Panc1 (cell line): ENCODE results near the gene TRPV5. TPM values are rescaled to one million over a fixed set of nuclear protein-coding genes. Genes with fewer than 3 reads are reported as not detected.
A peak's percentile ranks its signal among the peaks of the same experiment; 100 is the strongest.

Experiments
- ATAC-seq: fragments of 200-7000 bp; cut with Tn5 transposase; 2 replicates; pipeline ENCODE4 v1.9.1; 2020; ENCODE audit warnings: mild to moderate bottlenecking, moderate library complexity
- BruUV-seq: library from RNA; stranded (reverse); fragments of 400-500 nt; replicated peaks from 2 replicates; lab custom pipeline; 2021; lab: Mats Ljungman, UMichigan
- CTCF ChIA-PET: fragments of 300-600 bp; sonication (Branson Sonifier 250); formaldehyde crosslinking; loops from one replicate; lab custom pipeline; 2022; ENCODE audit warnings: antibody characterized with exemption; lab: Charles Lee
- POLR2A ChIA-PET: fragments of 300-600 bp; sonication (Branson Sonifier 250); formaldehyde crosslinking; loops from one replicate; lab custom pipeline; 2022; ENCODE audit warnings: antibody characterized with exemption; lab: Charles Lee
- DNase-seq: peaks from one replicate; pipeline ENCODE4 v3.0.0-alpha.2; 2010; ENCODE audit warnings: low read depth, low spot score
- H3K27ac ChIP-seq: 2 replicates; pipeline ENCODE4 v1.5.1; 2011; ENCODE audit warnings: mild to moderate bottlenecking, low read length, inconsistent platforms
- H3K27me3 ChIP-seq: fragments of 200-500 bp; sonication (Bioruptor generic); 2 replicates; pipeline ENCODE4 v1.6.0; 2014; ENCODE audit warnings: low read length, inconsistent platforms; ENCODE audit not compliant: control insufficient read depth, insufficient read depth
- H3K36me3 ChIP-seq: fragments of 200-500 bp; sonication (Bioruptor generic); 2 replicates; pipeline ENCODE4 v1.5.1; 2014; ENCODE audit warnings: inconsistent platforms, mild to moderate bottlenecking, low read length, moderate library complexity; ENCODE audit not compliant: control insufficient read depth, insufficient read depth
- H3K4me1 ChIP-seq: 2 replicates; pipeline ENCODE4 v1.5.1; 2011; ENCODE audit warnings: inconsistent platforms, mild to moderate bottlenecking, low read length, moderate library complexity; ENCODE audit not compliant: control insufficient read depth, insufficient read depth
- H3K4me3 ChIP-seq, 2 experiments: 2 replicates each; pipeline ENCODE4 v1.5.1; 2011 to 2012; ENCODE audit warnings: low read depth in 2 of 2, low read length in 2 of 2, mild to moderate bottlenecking in 2 of 2, inconsistent platforms in 1 of 2, moderate library complexity in 1 of 2
- H3K9me3 ChIP-seq: fragments of 200-500 bp; sonication (Bioruptor generic); 2 replicates; pipeline ENCODE4 v1.5.1; 2014; ENCODE audit warnings: low read depth, mild to moderate bottlenecking, inconsistent platforms, low read length, moderate library complexity; ENCODE audit not compliant: control insufficient read depth, insufficient read depth
- POLR2AphosphoS5 ChIP-seq: IDR thresholded peaks from 2 replicates; pipeline ENCODE4 v1.6.1; 2012; ENCODE audit warnings: mild to moderate bottlenecking, low read depth, low read length, moderate library complexity
- REST ChIP-seq, 2 experiments: IDR thresholded peaks; 2 replicates each; pipeline ENCODE4 v1.6.1; 2011 to 2012; ENCODE audit warnings: low read depth in 2 of 2, control low read depth in 1 of 2, low read length in 1 of 2, mild to moderate bottlenecking in 1 of 2, moderate library complexity in 1 of 2; ENCODE audit not compliant: insufficient read depth in 1 of 2
- SIN3A ChIP-seq: IDR thresholded peaks from 2 replicates; pipeline ENCODE4 v1.6.1; 2012; ENCODE audit warnings: low read depth, mild to moderate bottlenecking, low read length, moderate library complexity, borderline replicate concordance; ENCODE audit not compliant: insufficient read depth
- TCF7L2 ChIP-seq: IDR thresholded peaks from 2 replicates; pipeline ENCODE4 v1.6.1; 2011; ENCODE audit warnings: mild to moderate bottlenecking, low read depth, low read length, inconsistent platforms
- in situ Hi-C: cut with HindIII; loops from 2 replicates; pipeline ENCODE4 v1.10.0; 2016; ENCODE audit warnings: low sequenced_read_pairs, low pct_unique_long_range_greater_than_20kb
- intact Hi-C: fragments of 100-400 bp; cut with micrococcal nuclease; formaldehyde crosslinking; loops from one replicate; pipeline ENCODE4 v1.10.0; 2022; ENCODE audit not compliant: unreplicated experiment
- total RNA-seq: library from RNA; stranded (reverse); gene quantifications from one replicate; pipeline ENCODE4 v1.2.1, GENCODE V29; 2021; ENCODE audit not compliant: unreplicated experiment
- TF ChIP-seq, protein P1 (sequence below): fragments of 450-650 bp; IDR thresholded peaks from 2 replicates; pipeline ENCODE4 v1.5.1; 2017; ENCODE audit warnings: mild to moderate bottlenecking

The TRPV5 gene
- total RNA-seq, 1 experiment from 2014 or later: not detected

- H3K9me3 ChIP-seq: no peaks in the 10 kb centered on the region
- CTCF ChIA-PET: interaction anchor here (0.5 to 0.6 kb wide), 2 partner anchors 60 to 543 kb away, joined by 3 read pairs; no protein-coding TSS in a partner anchor
- no peaks in the 10 kb centered on the region; the same call in 1 of the 2 replicates for H3K27me3 ChIP-seq
- no peak overlapping the region for H3K4me3 ChIP-seq
- no peaks in the 10 kb centered on the region for H3K36me3 ChIP-seq
- no peaks in the 10 kb centered on the region for H3K4me1 ChIP-seq
- no peak for TF ChIP-seq TCF7L2
- TF ChIP-seq REST (IDR thresholded peaks at IDR 0.05; ENCODE audit: insufficient read depth in 1 of 2, low read depth in 2 of 2, low read length in 1 of 2): no peak
- no peak for TF ChIP-seq POLR2AphosphoS5
- TF ChIP-seq SIN3A: no peak
- TF ChIP-seq, protein P1, sequence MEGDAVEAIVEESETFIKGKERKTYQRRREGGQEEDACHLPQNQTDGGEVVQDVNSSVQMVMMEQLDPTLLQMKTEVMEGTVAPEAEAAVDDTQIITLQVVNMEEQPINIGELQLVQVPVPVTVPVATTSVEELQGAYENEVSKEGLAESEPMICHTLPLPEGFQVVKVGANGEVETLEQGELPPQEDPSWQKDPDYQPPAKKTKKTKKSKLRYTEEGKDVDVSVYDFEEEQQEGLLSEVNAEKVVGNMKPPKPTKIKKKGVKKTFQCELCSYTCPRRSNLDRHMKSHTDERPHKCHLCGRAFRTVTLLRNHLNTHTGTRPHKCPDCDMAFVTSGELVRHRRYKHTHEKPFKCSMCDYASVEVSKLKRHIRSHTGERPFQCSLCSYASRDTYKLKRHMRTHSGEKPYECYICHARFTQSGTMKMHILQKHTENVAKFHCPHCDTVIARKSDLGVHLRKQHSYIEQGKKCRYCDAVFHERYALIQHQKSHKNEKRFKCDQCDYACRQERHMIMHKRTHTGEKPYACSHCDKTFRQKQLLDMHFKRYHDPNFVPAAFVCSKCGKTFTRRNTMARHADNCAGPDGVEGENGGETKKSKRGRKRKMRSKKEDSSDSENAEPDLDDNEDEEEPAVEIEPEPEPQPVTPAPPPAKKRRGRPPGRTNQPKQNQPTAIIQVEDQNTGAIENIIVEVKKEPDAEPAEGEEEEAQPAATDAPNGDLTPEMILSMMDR: no peak
- BruUV-seq: no TSS peak
- POLR2A ChIA-PET: no interaction called here
- intact Hi-C loops: no loop called here
- in situ Hi-C loops: no loop called here
- ATAC-seq: no peak
- no peak overlapping the region for H3K27ac ChIP-seq
- DNase-seq: no peak
These were observed 62.1 kb downstream of the TRPV5 start for GRCh38 chr7:142871260-142872105.

DNA sequence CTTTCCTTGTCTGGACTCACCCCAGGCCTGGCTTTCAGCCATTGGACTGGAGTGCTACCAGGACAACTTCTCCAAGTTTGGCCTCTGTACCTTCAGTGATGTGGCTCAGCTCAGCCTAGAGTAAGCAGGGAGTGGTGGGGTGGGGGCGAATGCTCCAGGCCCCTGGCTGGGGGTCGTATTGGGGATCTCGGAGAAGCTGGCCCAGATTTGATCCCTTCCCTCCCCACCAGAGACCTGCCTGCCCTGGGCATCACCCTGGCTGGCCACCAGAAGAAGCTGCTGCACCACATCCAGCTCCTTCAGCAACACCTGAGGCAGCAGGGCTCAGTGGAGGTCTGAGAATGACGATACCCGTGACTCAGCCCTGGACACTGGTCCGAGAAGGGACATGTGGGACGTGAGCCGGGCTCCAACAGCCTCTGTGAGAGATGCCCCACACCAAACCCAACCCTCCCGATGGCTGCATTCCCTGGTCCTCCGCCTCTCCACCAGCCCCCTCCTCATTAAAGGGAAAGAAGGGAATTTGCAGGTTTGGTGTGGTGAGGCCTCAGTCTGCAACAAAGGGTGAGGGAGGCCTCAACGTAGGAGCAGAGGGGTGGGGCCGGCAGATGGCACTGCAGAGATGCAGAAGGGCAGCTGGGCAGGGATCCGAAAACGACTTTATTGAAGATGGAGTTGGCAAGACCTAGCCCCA is 62.8 kb downstream of the TRPV5 start:
- in situ Hi-C loops: no loop called here
- POLR2A ChIA-PET: no interaction called here
- Histone ChIP-seq H3K4me1 (no peaks in the 10 kb centered on the region), H3K36me3 (no peaks in the 10 kb centered on the region), H3K27me3 (no peaks in the 10 kb centered on the region; the same call in 1 of the 2 replicates), H3K27ac (no peak overlapping the region), H3K4me3 (no peak overlapping the region), H3K9me3 (no peaks in the 10 kb centered on the region)
- ATAC-seq (no peak), DNase-seq (no peak)
- intact Hi-C loops: no loop called here
- CTCF ChIA-PET: interaction anchor here (0.7 kb wide), 1 partner anchor 108 kb away, joined by 3 read pairs; no protein-coding TSS in a partner anchor
- TF ChIP-seq TCF7L2 (no peak), POLR2AphosphoS5 (no peak), REST (IDR thresholded peaks at IDR 0.05; ENCODE audit: insufficient read depth in 1 of 2, low read depth in 2 of 2, low read length in 1 of 2) (no peak)
- TF ChIP-seq, protein P1: peak; percentile 12; the same call in 1 of the 2 replicates
- no TSS peak for BruUV-seq
